SH-SY5Y (cell line): ENCODE results near the gene HSPA8.

Experiments used
- GATA2 ChIP-seq: IDR thresholded peaks from 2 replicates; pipeline ENCODE4 v1.6.1; 2011; ENCODE audit warnings: mild to moderate bottlenecking, low read depth, low read length
- GATA3 ChIP-seq: IDR thresholded peaks from 2 replicates; pipeline ENCODE4 v1.6.1; 2011; ENCODE audit warnings: low read depth, mild to moderate bottlenecking, low read length, moderate library complexity

- TF ChIP-seq GATA2 = no peak
- TF ChIP-seq GATA3 = no peak
Observed at GRCh38 chr11:123093739-123094138, 31.8 kb upstream of the HSPA8 start.
